HuH-7 (cell line): ENCODE results near the gene CENATAC.
A peak's percentile ranks its signal among the peaks of the same experiment; 100 is the strongest.
"Not testable (repeated sequence)": the region's sequence is repeated elsewhere in the genome, so short reads cannot be mapped to it uniquely, and the experiment has no call there.

Experiments used
- DNase-seq: peaks from one replicate; pipeline ENCODE4 v3.0.0; 2011; ENCODE audit warnings: low spot score

CENATAC gene

GRCh38 chr11:118996926-118997626 is 862 bp upstream of the CENATAC start:
- peak; percentile 74 for DNase-seq

DNA sequence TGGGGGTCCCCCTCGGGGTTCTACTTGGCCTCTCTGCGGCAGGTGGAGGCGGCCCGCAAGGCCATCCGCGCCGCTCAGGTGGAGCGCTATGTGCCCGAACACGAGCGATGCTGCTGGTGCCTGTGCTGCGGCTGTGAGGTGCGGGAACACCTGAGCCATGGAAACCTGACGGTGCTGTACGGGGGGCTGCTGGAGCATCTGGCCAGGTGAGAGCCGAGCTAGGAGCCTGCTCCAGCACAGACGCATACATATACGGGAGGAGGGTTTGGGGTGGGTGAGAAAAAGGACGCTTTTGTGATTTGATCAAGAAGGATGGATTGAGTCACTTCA is 415 bp downstream of the CENATAC start:
- DNase-seq: no peak

GRCh38 chr11:118998822-118999221 is 884 bp downstream of the CENATAC start:
- no peak for DNase-seq

DNA sequence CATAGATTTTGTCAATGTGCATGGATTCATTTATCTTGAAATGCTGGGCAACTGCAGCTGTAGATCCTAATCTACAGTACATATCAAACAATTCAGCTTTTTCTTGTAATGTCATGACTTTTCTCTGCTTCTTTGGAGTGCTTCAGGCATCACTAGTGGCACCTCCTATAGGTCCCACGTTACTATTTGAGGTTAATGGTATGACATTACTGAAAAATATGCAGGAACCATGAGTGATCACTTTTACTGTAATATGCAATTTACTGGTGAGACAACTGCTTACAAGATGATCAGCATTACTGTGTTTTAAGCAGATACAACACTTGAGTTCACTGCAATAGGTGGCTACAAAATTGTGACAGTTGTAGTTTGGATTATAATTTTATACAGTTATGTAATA is 3.0 kb downstream of the CENATAC start:
- DNase-seq: no peak

DNA sequence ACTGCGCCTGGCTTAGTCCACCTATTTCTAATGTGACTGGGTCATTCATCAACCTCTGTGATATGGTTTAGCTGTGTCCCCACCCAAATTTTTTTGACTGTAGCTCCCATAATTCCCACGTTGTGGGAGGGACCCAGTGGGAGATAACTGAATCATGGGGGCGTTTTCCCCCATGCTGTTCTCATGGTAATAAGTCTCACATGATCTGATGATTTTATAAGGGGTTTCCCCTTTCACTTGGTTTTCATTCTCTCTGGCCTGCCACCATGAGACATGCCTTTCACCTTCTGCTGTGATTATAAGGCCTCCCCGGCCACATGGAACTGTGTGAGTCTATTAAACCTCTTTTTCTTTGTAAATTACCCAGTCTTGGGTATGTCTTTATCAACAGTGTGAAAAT is 8.7 kb downstream of the CENATAC start:
- DNase-seq: no peak

- no peak for DNase-seq
These were observed 13.6 kb downstream of the CENATAC start for GRCh38 chr11:119011476-119012053.

DNA sequence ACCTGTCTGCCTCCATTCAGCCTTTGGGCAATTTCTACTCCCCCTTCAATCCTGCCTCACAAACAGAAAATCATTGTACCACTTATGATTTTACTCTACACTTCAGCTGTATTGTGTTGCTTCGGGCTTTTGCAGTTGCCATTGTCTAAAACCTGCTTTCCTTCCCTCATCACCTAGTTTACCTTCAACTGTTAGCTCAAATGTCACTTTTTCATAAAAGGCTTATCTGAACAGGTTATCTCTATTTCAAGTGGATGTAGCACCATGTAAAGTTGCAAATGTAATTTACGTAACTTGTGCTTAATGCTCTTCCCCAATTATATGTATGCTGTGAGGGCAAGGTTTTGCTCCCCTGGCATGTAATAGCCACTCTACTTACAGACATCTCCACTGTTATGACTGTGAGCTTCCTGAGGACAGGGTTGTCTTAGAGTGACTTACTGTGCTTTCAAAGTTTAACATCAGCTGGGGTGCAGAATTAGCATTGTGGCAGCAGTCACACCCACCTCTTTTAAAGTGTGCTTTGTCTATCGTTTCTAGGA is 14.8 kb downstream of the CENATAC start:
- DNase-seq: no peak

GRCh38 chr11:119014209-119014924 is 16.4 kb downstream of the CENATAC start:
- no peak for DNase-seq

- DNase-seq: no peak
These were observed 17.2 kb downstream of the CENATAC start for GRCh38 chr11:119015054-119015611.

GRCh38 chr11:119016216-119017009 is 18.5 kb downstream of the CENATAC start:
- DNase-seq: no peak

- DNase-seq: not testable (repeated sequence)
These were observed 19.4 kb downstream of the CENATAC start for GRCh38 chr11:119017377-119017776.

DNA sequence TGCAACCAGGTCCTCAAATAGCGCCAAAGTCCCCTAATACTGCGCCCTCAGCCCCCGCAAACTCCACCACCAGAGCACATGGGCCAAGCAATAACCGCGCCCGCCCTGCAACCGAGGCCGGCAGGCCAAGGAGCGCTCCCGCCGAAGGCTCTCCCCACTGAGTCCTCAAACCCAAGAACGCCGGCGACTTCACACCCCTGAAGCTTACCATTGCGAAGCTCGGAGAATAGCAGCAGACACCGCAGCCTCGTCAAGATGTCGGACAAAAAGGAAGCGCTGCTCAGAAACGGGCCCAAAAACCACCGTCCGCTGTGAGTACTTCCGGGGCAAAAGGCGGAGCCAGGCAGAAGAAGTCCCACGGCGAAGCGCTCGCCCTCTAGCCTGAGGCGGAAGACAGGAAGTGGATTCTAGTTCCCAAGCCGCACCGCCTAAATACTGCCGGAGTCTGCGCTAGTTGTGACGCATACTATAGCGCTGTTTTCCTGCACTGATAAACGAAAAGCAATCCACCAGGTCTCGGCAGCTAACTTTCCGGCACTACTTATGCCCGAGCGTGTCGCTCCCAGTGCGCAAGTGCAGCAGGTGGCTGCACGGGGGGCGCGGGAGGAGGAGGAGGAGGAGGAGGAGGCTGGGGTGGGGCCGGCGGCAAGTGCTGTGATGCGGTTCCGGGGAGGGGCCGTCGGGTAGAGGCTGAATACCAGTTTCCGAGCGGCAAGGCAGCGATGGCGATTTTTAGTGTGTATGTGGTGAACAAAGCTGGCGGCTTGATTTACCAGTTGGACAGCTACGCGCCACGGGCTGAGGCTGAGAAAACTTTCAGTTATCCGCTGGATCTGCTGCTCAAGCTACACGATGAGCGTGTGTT is 20.4 kb downstream of the CENATAC start, which contains the start of the genes RPS25 and TRAPPC4:
Gene RPS25, minus strand, starts transcription at position 270 of the 865 bp plus-strand sequence. Its CDS starts 59 bp downstream, at position 211.
Gene TRAPPC4, plus strand, starts transcription at position 693 of the 865 bp plus-strand sequence. Its CDS starts 30 bp downstream, at position 723.
- DNase-seq: peak; percentile 89

DNA sequence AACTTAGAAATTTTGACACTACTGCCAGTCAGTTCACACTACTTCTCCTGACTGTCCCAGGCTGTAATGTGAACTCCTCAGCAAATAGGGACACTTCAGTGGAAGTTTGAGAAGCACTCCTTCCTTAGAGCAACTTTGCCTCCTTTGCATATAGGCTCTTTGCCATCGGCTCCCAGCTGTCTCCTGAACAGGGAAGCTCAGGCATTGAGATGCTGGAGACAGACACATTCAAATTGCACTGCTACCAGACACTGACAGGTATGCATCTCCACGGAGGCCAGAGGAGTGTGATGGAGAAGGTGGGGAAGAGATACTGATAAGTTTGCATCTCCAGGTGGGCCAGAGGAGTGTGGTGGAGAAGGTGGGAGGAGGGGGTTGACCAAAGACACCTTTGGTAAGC is 22.1 kb downstream of the CENATAC start:
- no peak for DNase-seq

- DNase-seq: no peak
These were observed 23.7 kb downstream of the CENATAC start for GRCh38 chr11:119021631-119022030.

- DNase-seq: no peak
These were observed 25.8 kb downstream of the CENATAC start for GRCh38 chr11:119023741-119024140.

DNA sequence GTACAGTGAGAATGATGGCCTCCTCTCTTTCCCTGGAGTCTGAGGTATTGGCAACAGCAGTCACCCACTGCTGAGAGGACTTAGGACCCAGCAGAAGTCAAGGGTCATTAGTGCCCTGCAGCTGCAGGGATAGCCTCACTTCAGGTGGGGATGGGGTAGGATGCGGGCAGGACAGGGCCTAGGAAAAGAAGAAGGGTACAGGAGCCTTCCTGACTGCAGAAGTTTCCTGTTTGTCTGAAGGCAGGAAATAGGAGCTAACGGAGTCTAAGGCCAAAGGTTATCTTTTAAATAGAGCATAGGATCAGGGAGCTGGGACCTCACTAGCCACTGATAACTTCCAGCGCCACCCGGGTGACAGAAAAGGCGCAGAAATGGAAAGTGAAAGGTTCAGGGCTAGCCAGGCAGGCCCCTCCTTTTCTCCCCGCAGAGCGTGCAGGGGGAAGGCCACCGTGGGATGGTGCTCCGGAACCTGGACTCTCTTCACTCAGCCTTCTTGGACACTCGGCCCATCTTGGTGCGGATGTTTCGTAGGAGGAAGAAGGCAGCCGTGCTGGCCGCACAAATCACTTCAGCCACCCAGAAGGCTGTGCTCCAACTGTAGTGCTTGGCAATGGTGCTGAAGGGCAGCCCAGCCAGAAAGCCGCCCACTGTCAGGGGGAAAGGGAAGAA is 26.6 kb downstream of the CENATAC start:
- DNase-seq: no peak

- DNase-seq: no peak
These were observed 27.1 kb downstream of the CENATAC start for GRCh38 chr11:119025099-119025473.

DNA sequence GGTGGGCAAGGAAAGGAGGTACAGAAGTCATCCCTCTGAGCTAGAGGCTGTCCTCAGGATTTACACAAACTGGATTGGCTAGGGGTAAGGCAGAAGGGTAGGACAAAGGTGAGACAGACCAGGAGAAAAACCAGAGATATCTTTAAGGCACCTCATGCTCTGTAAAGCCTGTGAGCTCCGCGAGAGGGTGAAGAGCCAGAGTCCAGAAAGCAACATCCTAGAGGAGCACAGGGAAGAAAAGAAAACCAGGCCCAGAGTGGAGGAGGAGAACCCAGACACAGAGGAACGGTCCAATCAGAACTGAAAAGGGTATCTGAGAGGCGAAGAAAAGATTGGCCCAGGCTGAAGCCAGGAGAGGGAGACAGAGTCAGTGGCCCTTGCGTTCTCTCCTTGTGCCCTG is 27.6 kb downstream of the CENATAC start:
- DNase-seq: no peak

- no peak for DNase-seq
These were observed 28.2 kb downstream of the CENATAC start for GRCh38 chr11:119025978-119026766.
